IMR-90 (cell line): ENCODE data around the gene SEMA4B. TPM values are rescaled to one million over a fixed set of nuclear protein-coding genes. Genes with fewer than 3 reads are reported as not detected.
A peak's percentile ranks its signal among the peaks of the same experiment; 100 is the strongest.

ENCODE experiments used
- ATAC-seq: fragments of 200-7000 bp; cut with Tn5 transposase; 2 replicates; pipeline ENCODE4 v1.9.1; 2020; ENCODE audit warnings: low read depth, mild to moderate bottlenecking, moderate library complexity
- BruUV-seq: library from RNA; stranded (reverse); fragments of 400-500 nt; replicated peaks from 2 replicates; lab custom pipeline; 2021; lab: Mats Ljungman, UMichigan
- CTCF ChIA-PET: fragments of 300-600 bp; formaldehyde crosslinking; extraction: SDS; loops from one replicate; lab custom pipeline; 2021; ENCODE audit warnings: antibody characterized with exemption; lab: Yijun Ruan, JAX
- POLR2A ChIA-PET: fragments of 300-600 bp; sonication (Branson Sonifier 250); formaldehyde crosslinking; loops from one replicate; lab custom pipeline; 2022; ENCODE audit warnings: antibody characterized with exemption; ENCODE audit not compliant: unreplicated experiment; lab: Charles Lee
- DNase-seq: peaks from one replicate; pipeline ENCODE4 v3.0.0; 2013
- H2AFZ ChIP-seq: replicated peaks from 2 replicates; pipeline ENCODE3; 2013; ENCODE audit warnings: low read length, mild to moderate bottlenecking; ENCODE audit not compliant: poor library complexity
- H2AK5ac ChIP-seq: 2 replicates; pipeline ENCODE4 v1.6.1; 2013; ENCODE audit warnings: low read depth, low read length, inconsistent platforms
- H2AK9ac ChIP-seq: replicated peaks from 2 replicates; pipeline ENCODE3; 2013; ENCODE audit warnings: mild to moderate bottlenecking, low read depth, low read length, moderate library complexity; ENCODE audit not compliant: poor library complexity
- H2BK120ac ChIP-seq: 2 replicates; pipeline ENCODE4 v1.6.1; 2013; ENCODE audit warnings: low read depth, low read length, inconsistent platforms
- H2BK15ac ChIP-seq: 3 replicates; pipeline ENCODE4 v1.6.1; 2013; ENCODE audit warnings: low read depth, low read length, inconsistent platforms
- H2BK20ac ChIP-seq: 2 replicates; pipeline ENCODE4 v1.6.1; 2013; ENCODE audit warnings: low read depth, mild to moderate bottlenecking, inconsistent platforms, low read length, moderate library complexity
- H2BK5ac ChIP-seq: 2 replicates; pipeline ENCODE4 v1.6.1; 2013; ENCODE audit warnings: mild to moderate bottlenecking, low read depth, low read length, inconsistent platforms; ENCODE audit not compliant: poor library complexity, severe bottlenecking
- H3K14ac ChIP-seq: replicated peaks from 2 replicates; pipeline ENCODE4 v1.6.1; 2013; ENCODE audit warnings: low read depth, low read length, inconsistent platforms
- H3K18ac ChIP-seq: 2 replicates; pipeline ENCODE4 v1.6.1; 2013; ENCODE audit warnings: low read depth, low read length, control low read depth
- H3K23ac ChIP-seq: 2 replicates; pipeline ENCODE4 v1.6.1; 2013; ENCODE audit warnings: low read depth, low read length, inconsistent platforms
- H3K27ac ChIP-seq: 2 replicates; pipeline ENCODE4 v1.5.1; 2013; ENCODE audit warnings: mild to moderate bottlenecking, control low read depth, low read length; ENCODE audit not compliant: insufficient read depth
- H3K27me3 ChIP-seq: 2 replicates; pipeline ENCODE4 v1.6.1; 2013; ENCODE audit warnings: low read length; ENCODE audit not compliant: control insufficient read depth, insufficient read depth
- H3K36me3 ChIP-seq: 2 replicates; pipeline ENCODE4 v1.6.1; 2013; ENCODE audit warnings: low read length, mixed read lengths; ENCODE audit not compliant: control insufficient read depth, insufficient read depth
- H3K4ac ChIP-seq: 2 replicates; pipeline ENCODE4 v1.6.1; 2013; ENCODE audit warnings: low read depth, low read length, inconsistent platforms
- H3K4me1 ChIP-seq: 2 replicates; pipeline ENCODE4 v1.6.1; 2013; ENCODE audit warnings: low read length, mixed read lengths; ENCODE audit not compliant: control insufficient read depth, insufficient read depth
- H3K4me2 ChIP-seq: 2 replicates; pipeline ENCODE4 v1.6.1; 2013; ENCODE audit warnings: low read depth, mild to moderate bottlenecking, control low read depth, low read length, moderate library complexity
- H3K4me3 ChIP-seq: 2 replicates; pipeline ENCODE4 v1.5.1; 2013; ENCODE audit warnings: low read depth, mild to moderate bottlenecking, control low read depth, low read length, moderate library complexity; ENCODE audit not compliant: insufficient read depth
- H3K56ac ChIP-seq: 2 replicates; pipeline ENCODE4 v1.6.1; 2013; ENCODE audit warnings: low read length, inconsistent platforms; ENCODE audit not compliant: insufficient read depth; ENCODE audit errors: extremely low read depth
- H3K79me1 ChIP-seq, 2 experiments: 2 replicates each; pipeline ENCODE4 v1.6.1; 2013; ENCODE audit warnings: low read length in 2 of 2, inconsistent platforms in 1 of 2, low read depth in 1 of 2
- H3K9ac ChIP-seq: 2 replicates; pipeline ENCODE4 v1.6.1; 2013; ENCODE audit warnings: low read depth, low read length, control low read depth
- H3K9me1 ChIP-seq: 2 replicates; pipeline ENCODE4 v1.6.1; 2013; ENCODE audit warnings: low read length, inconsistent platforms; ENCODE audit not compliant: insufficient read depth
- H3K9me3 ChIP-seq: 2 replicates; pipeline ENCODE4 v1.6.1; 2013; ENCODE audit warnings: low read length; ENCODE audit not compliant: control insufficient read depth, insufficient read depth
- H4K20me1 ChIP-seq: 2 replicates; pipeline ENCODE4 v1.6.1; 2013; ENCODE audit warnings: low read length, inconsistent platforms; ENCODE audit not compliant: insufficient read depth
- H4K5ac ChIP-seq: 2 replicates; pipeline ENCODE4 v1.6.1; 2013; ENCODE audit warnings: mild to moderate bottlenecking, low read depth, low read length, control low read depth
- H4K8ac ChIP-seq, 2 experiments: 2 replicates each; pipeline ENCODE4 v1.6.1; 2013; ENCODE audit warnings: low read depth in 2 of 2, low read length in 2 of 2, control low read depth in 1 of 2, inconsistent platforms in 1 of 2
- H4K91ac ChIP-seq: 2 replicates; pipeline ENCODE4 v1.6.1; 2013; ENCODE audit warnings: low read depth, low read length, inconsistent platforms; ENCODE audit not compliant: insufficient read depth
- FOS ChIP-seq: fragments of 150-350 bp; IDR thresholded peaks from 2 replicates; pipeline ENCODE4 v1.6.1; 2016; ENCODE audit warnings: low read depth, low read length
- MAFK ChIP-seq: IDR thresholded peaks from 2 replicates; pipeline ENCODE4 v1.6.1; 2012; ENCODE audit warnings: low read depth, low read length, improper control_type of control experiment
- RCOR1 ChIP-seq: IDR thresholded peaks from 2 replicates; pipeline ENCODE4 v1.6.1; 2012; ENCODE audit warnings: mild to moderate bottlenecking, low read length, improper control_type of control experiment; ENCODE audit not compliant: insufficient replicate concordance
- WGBS, 2 experiments: methylation state at CpG; one replicate each; pipeline versions ENCODE4 v1.1.5 to v1.1.7; 2013; ENCODE audit warnings: missing lambda C conversion rate in 2 of 2; ENCODE audit not compliant: insufficient read length in 1 of 2; ENCODE audit errors: extremely low coverage in 2 of 2; 5-methylcytosine and 5-hydroxymethylcytosine counted together
- dilution Hi-C: fragments of 300-500 bp; cut with HindIII; formaldehyde crosslinking; loops from one replicate; pipeline ENCODE4 v1.14.3; 2018; ENCODE audit warnings: low sequenced_read_pairs; ENCODE audit not compliant: unreplicated experiment
- in situ Hi-C: fragments of 300-500 bp; cut with MboI; formaldehyde crosslinking; loops from 3 replicates; pipeline ENCODE4 v1.14.3; 2019; ENCODE audit warnings: low sequenced_read_pairs, inconsistent platforms, mixed read lengths
- intact Hi-C: fragments of 100-400 bp; cut with micrococcal nuclease; formaldehyde crosslinking; loops from 2 replicates; pipeline ENCODE4 v1.10.0; 2022
- polyA plus RNA-seq, 3 experiments: library from polyadenylated mRNA; depleted of rRNA; stranded (reverse); fragments of >200 nt; gene quantifications; 2 replicates each; pipeline ENCODE4 v1.2.3, GENCODE V29; 2012; ENCODE audit warnings: low replicate concordance in 1 of 3
- total RNA-seq: library from RNA; depleted of rRNA; stranded (reverse); fragments of >200 nt; gene quantifications from 2 replicates; pipeline ENCODE4 v1.2.3, GENCODE V29; 2012

The SEMA4B gene
- total and polyA plus RNA-seq, 2 of the 4 experiments (the other 2 are of a cell fraction): 5.0 to 22.5 TPM

DNA sequence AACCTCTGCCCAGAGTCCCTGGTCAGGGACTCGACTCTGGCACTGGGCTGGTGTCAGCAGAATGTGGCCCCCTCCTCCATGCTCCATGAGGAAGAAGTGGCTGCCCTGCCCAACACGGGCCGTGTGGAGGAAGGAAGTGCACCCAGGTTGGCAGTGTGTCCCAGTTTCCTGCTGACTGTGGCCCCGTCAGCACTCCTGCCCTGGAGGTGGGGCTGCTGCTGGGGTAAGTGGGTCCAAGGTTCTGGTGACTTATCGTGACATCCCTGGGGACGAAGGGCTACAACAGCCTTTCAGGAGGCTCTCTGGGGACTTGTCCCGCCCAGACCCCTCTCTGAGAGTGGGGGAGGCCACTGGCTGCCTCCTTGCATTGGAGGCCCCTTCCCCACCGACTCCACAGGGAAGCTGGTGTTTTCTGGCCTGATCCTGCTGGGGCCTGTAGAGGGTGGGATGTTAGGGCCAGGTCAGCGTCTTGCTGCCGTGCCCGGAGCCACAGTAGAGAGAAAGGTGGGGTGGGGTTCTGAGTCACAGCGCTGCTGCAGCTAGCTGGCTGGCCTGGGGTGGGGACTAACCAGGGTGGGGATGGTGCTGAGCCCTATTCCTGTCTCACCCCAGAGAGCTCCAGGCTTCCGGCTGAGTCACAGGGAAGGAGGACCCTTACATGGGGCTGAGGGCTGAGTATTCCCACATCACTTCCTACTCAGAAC, 10.5 kb downstream of the SEMA4B start:
- Histone ChIP-seq H2BK120ac (peak overlapping the region; percentile 63), H2AFZ (peak overlapping the region; percentile 82), H3K9me1 (peaks cover 5% of the 10 kb centered on the region), H3K27ac (peak overlapping the region; percentile 20; the same call in 1 of the 2 replicates), H3K4me2 (peak overlapping the region; percentile 23; the same call in 1 of the 2 replicates), H3K79me1 (peaks cover 18 to 44% of the 10 kb centered on the region in 2 experiments), H3K27me3 (no peaks in the 10 kb centered on the region), H2AK5ac (peak overlapping the region; percentile 85), H4K8ac (peak overlapping the region; percentile 36 to 85; a peak in 3 of 4 replicates), H2BK5ac (peak overlapping the region; percentile 69), H2AK9ac (peak overlapping the region; percentile 94), H3K9ac (peak overlapping the region; percentile 15; the same call in 1 of the 2 replicates), H3K4ac (peak overlapping the region; percentile 78), H3K14ac (peak overlapping the region; percentile 90), H2BK15ac (0 out of 3 replicates have a peak overlapping the region, but pooled peaks have one; percentile 64), H3K56ac (no peak overlapping the region), H4K5ac (peak overlapping the region; percentile 71; the same call in 1 of the 2 replicates), H3K4me3 (no peak overlapping the region), H3K9me3 (no peaks in the 10 kb centered on the region), H3K23ac (0 out of 2 replicates have a peak overlapping the region, but pooled peaks have one; percentile 63), H4K20me1 (no peaks in the 10 kb centered on the region; the same call in 1 of the 2 replicates), H2BK20ac (no peak overlapping the region), H3K4me1 (peaks cover 6% of the 10 kb centered on the region), H3K36me3 (peaks cover 7% of the 10 kb centered on the region), H3K18ac (peak overlapping the region; percentile 34; the same call in 1 of the 2 replicates), H4K91ac (peak overlapping the region; percentile 61; the same call in 1 of the 2 replicates)
- dilution Hi-C loops: no loop called here
- ChIA-PET POLR2A (interaction anchor here (0.5 kb wide), 1 partner anchor 11 kb away, joined by 12 read pairs; no protein-coding TSS in a partner anchor), CTCF (interaction anchor here (1.0 kb wide), 1 partner anchor 10 kb away, joined by 4 read pairs; no protein-coding TSS in a partner anchor)
- TF ChIP-seq MAFK (no peak), RCOR1 (no peak), FOS (0 out of 2 replicates have a peak, but pooled peaks have one; percentile 13)
- in situ Hi-C loops: no loop called here
- ATAC-seq (peak; percentile 86), DNase-seq (peak; percentile 67)
- intact Hi-C loops: loop anchor here (2.0 kb wide), 1 partner anchor 105 kb away; no protein-coding TSS in a partner anchor
- 80% methylated on average over 1 of the region's 13 CpGs; no CpG with 5 or more reads in 1 of the 2 experiments for WGBS, 2 experiments
- BruUV-seq: no TSS peak
